Motor neuron (in vitro differentiated cells): ENCODE results near the gene PRKN. TPM values are rescaled to one million over a fixed set of nuclear protein-coding genes. Genes with fewer than 3 reads are reported as not detected.
"Not testable (repeated sequence)": the region's sequence is repeated elsewhere in the genome, so short reads cannot be mapped to it uniquely, and the experiment has no call there.

Experiments
- ATAC-seq, 8 experiments: fragments of 200-7000 bp; cut with Tn5 transposase; replicated peaks in 6 of 8; 2 replicates each; pipeline ENCODE4 v1.8.0; 2021; ENCODE audit warnings: mild to moderate bottlenecking in 8 of 8, moderate library complexity in 8 of 8
- H3K27ac ChIP-seq, 2 donors: fragments of 250-450 bp; sonication (Bioruptor Pico); 2 replicates each; pipeline ENCODE4 v1.9.0; 2021; ENCODE audit warnings: antibody characterized with exemption in 2 of 2, mild to moderate bottlenecking in 2 of 2, moderate library complexity in 1 of 2
- H3K4me1 ChIP-seq, 2 donors: fragments of 250-450 bp; sonication (Bioruptor Pico); replicated peaks in 1 of 2; 2 replicates each; pipeline ENCODE4 v1.6.1; 2021; ENCODE audit warnings: antibody characterized with exemption in 2 of 2, mild to moderate bottlenecking in 2 of 2, moderate library complexity in 1 of 2
- H3K4me3 ChIP-seq, 5 donors: fragments of 250-450 bp; sonication (Bioruptor Pico); 2 replicates each; pipeline ENCODE4 v1.9.0; 2021; ENCODE audit warnings: antibody characterized with exemption in 5 of 5, mild to moderate bottlenecking in 5 of 5, moderate library complexity in 4 of 5
- WGBS, 10 experiments: fragments of 450-650 bp; shearing (Covaris generic); methylation state at CpG; one replicate each; pipeline ENCODE4 v1.0.0; 2022; 5-methylcytosine and 5-hydroxymethylcytosine counted together
- in situ Hi-C, 9 experiments: fragments of 400-800 bp; cut with MboI; loops; one replicate each; pipeline ENCODE4 v1.15.0; 2021; ENCODE audit warnings: low sequenced_read_pairs in 9 of 9, low pct_unique_long_range_greater_than_20kb in 2 of 9; ENCODE audit not compliant: unreplicated experiment in 9 of 9
- total RNA-seq, 8 experiments: library from RNA; unstranded; fragments of 300-600 nt; gene quantifications; 2 replicates each; pipeline versions ENCODE4 v1.2.3 to v1.2.4, GENCODE V29; 2022

PRKN gene
- total RNA-seq, 8 experiments from 2014 or later: 0.71 to 8.1 (median 2.9) TPM

DNA sequence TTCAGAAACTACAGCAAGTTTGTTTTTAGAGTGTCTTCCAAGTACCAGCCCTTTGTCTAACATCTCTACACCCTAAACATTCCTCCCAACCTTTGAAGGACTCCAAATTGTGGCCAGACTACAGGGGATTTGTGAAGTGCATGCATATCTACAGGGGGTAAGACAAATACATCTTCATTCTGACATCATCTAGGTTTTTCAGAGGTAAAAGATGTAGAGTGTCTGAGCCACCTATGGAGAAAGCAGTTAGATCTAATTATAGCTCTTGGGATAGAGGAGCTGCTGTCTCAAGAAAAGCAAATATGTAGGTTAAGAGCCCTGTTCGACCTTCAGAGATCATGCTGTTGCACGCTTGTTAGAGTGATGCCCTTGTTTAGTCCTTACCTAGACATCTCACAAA is 836.0 kb downstream of the PRKN start:
- WGBS, 10 experiments: 0 to 100% (median 79%) methylated on average over 1 to 2 of the region's 2 CpGs; no CpG with 5 or more reads in 5 of the 10 experiments
- Histone ChIP-seq H3K4me1 (peaks cover 20 to 24% of the 10 kb centered on the region in 2 donors), H3K27ac (no peak overlapping the region), H3K4me3 (no peak overlapping the region)
- in situ Hi-C loops: no loop called here
- ATAC-seq: no peak

DNA sequence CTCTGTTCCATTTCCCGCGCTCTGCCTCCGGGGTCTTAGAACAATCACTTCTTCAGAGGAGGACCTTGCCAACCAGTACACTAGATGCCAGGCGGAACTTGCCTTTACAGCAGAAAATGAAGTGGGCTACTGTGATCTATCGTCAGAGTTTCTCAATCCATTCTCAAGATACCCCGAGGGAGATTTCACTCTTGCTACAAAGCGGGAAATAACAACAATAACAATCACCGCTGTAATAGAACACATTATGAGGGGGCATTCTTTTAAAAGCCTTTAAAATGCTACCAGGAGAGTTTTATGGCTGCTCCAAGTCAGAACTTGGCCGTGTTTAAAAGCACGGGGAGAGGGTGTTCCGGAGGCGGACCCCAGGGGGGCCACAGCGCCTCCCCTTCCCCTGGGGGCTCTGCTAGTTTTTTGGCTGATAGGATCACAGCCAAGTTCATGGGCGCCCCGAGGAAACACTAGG is 836.7 kb downstream of the PRKN start:
- in situ Hi-C loops: no loop called here
- ATAC-seq: peak in 1 of 8 experiments; percentile 20
- Histone ChIP-seq H3K27ac (no peak overlapping the region), H3K4me1 (peaks cover 20 to 24% of the 10 kb centered on the region in 2 donors), H3K4me3 (no peak overlapping the region)
- WGBS, 10 experiments: 14 to 86% (median 60%) methylated on average over 1 to 13 of the region's 15 CpGs; no CpG with 5 or more reads in 2 of the 10 experiments

- peak in 5 of 8 experiments; percentile 27 to 74 (median 50) for ATAC-seq
- in situ Hi-C loops: no loop called here
- Histone ChIP-seq H3K4me3 (no peak overlapping the region), H3K4me1 (peaks cover 20 to 24% of the 10 kb centered on the region in 2 donors), H3K27ac (peak overlapping the region in 1 of 2 donors; percentile 6)
- 0 to 63% (median 37%) methylated on average over 1 to 8 of the region's 8 CpGs; no CpG with 5 or more reads in 2 of the 10 experiments for WGBS, 10 experiments
These were observed 837.3 kb downstream of the PRKN start for GRCh38 chr6:161890133-161890831.

GRCh38 chr6:161889324-161889723 is 838.2 kb downstream of the PRKN start:
- H3K27ac ChIP-seq: no peak overlapping the region
- H3K4me3 ChIP-seq: no peak overlapping the region
- 67 to 93% (median 75%) methylated on average over 2 to 7 of the region's 7 CpGs for WGBS, 10 experiments
- ATAC-seq: no peak
- in situ Hi-C loops: no loop called here
- peaks cover 20 to 24% of the 10 kb centered on the region in 2 donors for H3K4me1 ChIP-seq

DNA sequence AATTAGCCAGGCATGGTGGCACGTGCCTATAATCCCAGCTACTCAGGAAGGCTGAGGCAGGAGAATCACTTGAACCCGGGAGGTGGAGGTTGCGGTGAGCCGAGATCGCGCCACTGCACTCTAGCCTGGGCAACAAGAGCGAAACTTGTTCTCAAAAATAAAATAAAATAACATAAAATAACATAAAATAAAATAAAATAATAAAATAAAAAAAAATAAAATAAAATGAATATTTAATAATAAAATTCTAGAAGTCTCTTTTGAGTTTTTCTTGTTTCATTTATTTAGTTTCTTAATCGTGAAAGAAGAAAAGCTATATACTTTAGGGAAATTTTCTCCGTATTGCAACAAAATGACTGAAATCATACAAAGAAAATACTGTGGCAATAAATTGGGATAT is 841.0 kb downstream of the PRKN start:
- 78 to 100% (median 93%) methylated on average over 3 to 9 of the region's 9 CpGs for WGBS, 10 experiments
- not testable (repeated sequence) for ATAC-seq

DNA sequence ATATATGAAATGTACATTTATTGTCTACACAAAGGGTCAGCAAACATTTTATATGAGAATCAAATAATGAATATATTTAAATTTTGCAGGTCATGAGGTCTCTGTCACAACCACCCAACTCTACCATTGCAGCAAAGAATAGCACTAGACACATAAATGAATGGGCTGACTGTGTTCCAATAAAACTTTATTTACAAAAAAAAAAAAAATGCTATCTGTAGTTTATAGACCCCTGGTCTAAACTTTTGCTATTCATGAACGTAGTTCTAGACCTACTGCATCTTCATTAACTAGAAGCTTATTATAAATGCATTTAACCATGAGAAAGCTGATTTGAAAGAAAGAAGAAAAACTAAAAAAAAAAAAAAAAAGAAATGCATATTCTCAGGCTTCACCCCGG is 842.8 kb downstream of the PRKN start:
- peaks cover 3 to 7% of the 10 kb centered on the region in 2 donors for H3K4me1 ChIP-seq
- H3K27ac ChIP-seq: no peak overlapping the region
- whole genome bisulfite sequencing, 10 experiments: 0 to 91% (median 39%) methylated on average over 1 to 2 of the region's 2 CpGs
- in situ Hi-C loops: no loop called here
- no peak for ATAC-seq
- no peak overlapping the region for H3K4me3 ChIP-seq

More for the DNA sequence above, 841.0 kb downstream of the PRKN start:
- H3K4me3 ChIP-seq, in situ Hi-C loops, H3K27ac ChIP-seq: not testable (repeated sequence)
- peaks cover 20 to 24% of the 10 kb centered on the region in 2 donors for H3K4me1 ChIP-seq

DNA sequence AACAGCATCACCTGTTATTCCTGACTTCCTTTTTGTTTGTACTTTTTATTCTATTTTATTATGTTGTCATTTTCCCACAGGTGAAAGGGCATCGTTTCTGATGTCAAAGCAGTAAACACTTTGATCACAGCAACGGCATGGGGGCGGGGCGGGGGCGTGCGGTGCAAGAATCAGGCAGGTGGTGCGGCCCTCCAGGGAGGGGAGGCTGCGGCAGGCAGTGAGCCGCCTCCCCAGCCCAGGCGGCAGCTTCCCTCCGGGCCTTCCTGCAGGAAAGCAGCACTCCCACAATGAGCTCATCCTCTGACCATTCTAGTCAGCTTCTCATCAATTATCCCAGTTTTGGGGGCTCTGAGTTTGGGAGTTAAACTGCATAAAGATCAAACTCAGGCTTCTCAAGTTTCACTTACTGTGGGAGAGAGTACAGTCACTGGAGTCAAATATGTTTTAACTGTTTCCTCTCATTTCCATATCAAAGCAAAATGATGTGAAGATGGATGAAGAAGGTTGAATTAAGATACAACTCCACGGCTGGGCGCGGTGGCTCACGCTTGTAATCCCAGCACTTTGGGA is 845.3 kb downstream of the PRKN start:
- WGBS, 10 experiments: 0 to 100% (median 67%) methylated on average over 1 to 8 of the region's 15 CpGs; no CpG with 5 or more reads in 3 of the 10 experiments
- no peak overlapping the region for H3K4me3 ChIP-seq
- in situ Hi-C loops: no loop called here
- H3K4me1 ChIP-seq: no peaks in the 10 kb centered on the region
- ATAC-seq: no peak
- H3K27ac ChIP-seq: no peak overlapping the region

DNA sequence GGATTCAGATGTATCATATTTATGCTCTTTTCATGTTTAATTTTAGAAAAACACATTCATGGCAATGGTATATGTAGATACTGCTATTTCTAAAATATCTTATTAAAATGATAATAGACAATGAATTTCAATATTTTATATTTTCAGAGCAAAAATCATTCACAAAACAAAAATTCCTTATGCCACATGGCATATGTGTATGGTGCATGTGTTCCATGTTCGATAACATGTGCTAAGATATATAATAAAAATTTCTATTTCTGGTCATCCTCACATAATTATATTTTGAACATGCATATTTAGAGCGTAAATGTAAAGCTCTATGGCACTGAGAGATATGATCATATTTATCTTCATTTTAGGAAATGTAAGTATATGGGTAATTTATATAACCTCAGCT is 847.5 kb downstream of the PRKN start:
- Histone ChIP-seq H3K4me1 (no peaks in the 10 kb centered on the region), H3K27ac (no peak overlapping the region), H3K4me3 (no peak overlapping the region)
- WGBS, 10 experiments: 44 to 100% (median 89%) methylated on average over 1 to 2 of the region's 2 CpGs; no CpG with 5 or more reads in 1 of the 10 experiments
- no peak for ATAC-seq
- in situ Hi-C loops: no loop called here

DNA sequence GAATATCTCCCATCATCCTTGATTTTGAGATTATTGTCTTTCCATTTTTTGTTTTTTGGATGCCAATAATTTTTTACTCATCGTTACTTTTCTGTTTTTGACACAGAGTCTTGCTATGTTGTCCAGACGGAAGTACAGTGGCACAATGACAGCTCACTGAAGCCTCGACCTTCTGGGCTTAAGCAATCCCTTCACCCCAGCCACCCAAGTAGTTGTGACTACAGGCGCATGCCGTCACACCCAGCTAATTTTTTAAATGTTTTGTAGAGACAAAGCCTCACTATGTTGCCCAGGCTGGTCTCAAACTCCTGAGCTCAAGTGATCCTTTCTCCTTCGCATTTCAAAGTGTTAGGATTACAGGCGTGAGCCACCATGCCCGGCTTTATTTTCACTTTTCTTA is 851.3 kb downstream of the PRKN start:
- in situ Hi-C loops: no loop called here

DNA sequence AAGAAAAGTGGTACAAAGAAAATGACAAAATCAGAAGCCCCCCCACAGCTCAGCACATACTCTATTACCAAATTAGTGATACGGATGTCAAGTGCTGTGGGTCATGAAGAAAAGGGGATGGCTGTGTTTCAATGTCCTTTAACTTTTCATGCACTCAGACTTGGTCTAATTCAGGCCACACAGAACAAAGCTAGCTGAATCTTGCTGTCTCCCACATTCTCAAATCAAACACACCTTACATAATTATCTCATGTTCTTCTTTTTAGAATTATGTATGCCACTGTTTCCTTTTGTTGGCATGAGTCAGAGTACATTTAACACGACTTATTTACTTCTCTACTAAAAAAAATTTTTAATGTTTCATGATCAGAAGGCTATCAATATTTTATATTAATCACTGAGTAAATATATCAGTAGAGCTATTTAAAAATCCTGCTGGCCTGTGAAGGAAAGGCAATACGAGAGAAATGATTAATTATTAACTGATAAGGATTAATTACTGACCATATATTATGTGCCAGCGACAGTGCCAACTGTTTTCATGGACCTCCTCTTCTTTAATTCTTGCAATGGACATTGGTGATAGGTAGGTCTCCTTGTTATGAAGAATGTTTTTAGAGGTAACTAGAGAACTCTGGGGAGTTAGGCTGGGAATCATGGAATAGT is 857.2 kb downstream of the PRKN start:
- ATAC-seq: no peak
- in situ Hi-C loops: no loop called here
- WGBS, 10 experiments: 10 to 93% (median 62%) methylated on average over 2 to 4 of the region's 4 CpGs; no CpG with 5 or more reads in 1 of the 10 experiments
- no peak overlapping the region for H3K27ac ChIP-seq
- H3K4me1 ChIP-seq: no peaks in the 10 kb centered on the region
- H3K4me3 ChIP-seq: no peak overlapping the region

More for the DNA sequence above, 851.3 kb downstream of the PRKN start:
- ATAC-seq: no peak
- no peak overlapping the region for H3K4me3 ChIP-seq
- H3K27ac ChIP-seq: no peak overlapping the region
- H3K4me1 ChIP-seq: no peaks in the 10 kb centered on the region
- 10 to 98% (median 84%) methylated on average over 5 to 8 of the region's 8 CpGs for WGBS, 10 experiments

- ATAC-seq: no peak
- in situ Hi-C loops: no loop called here
- WGBS, 10 experiments: 39 to 100% (median 71%) methylated on average over 1 to 4 of the region's 4 CpGs; no CpG with 5 or more reads in 1 of the 10 experiments
- Histone ChIP-seq H3K4me1 (no peaks in the 10 kb centered on the region), H3K4me3 (no peak overlapping the region), H3K27ac (no peak overlapping the region)
These were observed 858.1 kb downstream of the PRKN start for GRCh38 chr6:161869491-161869890.

GRCh38 chr6:161866570-161866969 is 861.0 kb downstream of the PRKN start:
- Histone ChIP-seq H3K4me3 (no peak overlapping the region), H3K27ac (no peak overlapping the region), H3K4me1 (no peaks in the 10 kb centered on the region)
- no peak for ATAC-seq
- in situ Hi-C loops: no loop called here
- WGBS, 10 experiments: 80 to 100% (median 98%) methylated on average over 1 to 3 of the region's 3 CpGs; no CpG with 5 or more reads in 4 of the 10 experiments

DNA sequence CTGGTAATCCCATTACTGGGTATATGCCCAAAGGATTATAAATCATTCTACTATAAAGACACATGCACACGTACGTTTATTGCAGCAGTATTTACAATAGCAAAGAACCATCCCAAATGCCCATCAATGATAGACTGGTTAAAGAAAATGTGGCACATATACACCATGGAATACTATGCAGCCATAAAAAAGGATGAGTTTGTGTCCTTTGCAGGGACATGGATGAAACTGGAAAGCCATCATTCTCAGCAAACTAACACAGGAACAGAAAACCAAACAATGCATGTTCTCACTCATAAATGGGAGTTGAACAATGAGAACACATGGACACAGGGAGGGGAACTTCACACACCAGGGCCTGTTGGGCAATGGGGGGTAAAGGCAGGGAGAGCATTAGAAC is 866.5 kb downstream of the PRKN start:
- in situ Hi-C loops, H3K4me1 ChIP-seq, H3K27ac ChIP-seq, ATAC-seq, H3K4me3 ChIP-seq: not testable (repeated sequence)
- 6 to 100% (median 42%) methylated on average over 2 of the region's 2 CpGs; no CpG with 5 or more reads in 4 of the 10 experiments for WGBS, 10 experiments
